IMR-90 (cell line): ENCODE measurements around the gene MYO3B. TPM values are rescaled to one million over a fixed set of nuclear protein-coding genes. Genes with fewer than 3 reads are reported as not detected.

Experiments used
- ATAC-seq: fragments of 200-7000 bp; cut with Tn5 transposase; 2 replicates; pipeline ENCODE4 v1.9.1; 2020; ENCODE audit warnings: low read depth, mild to moderate bottlenecking, moderate library complexity
- BruUV-seq: library from RNA; stranded (reverse); fragments of 400-500 nt; replicated peaks from 2 replicates; lab custom pipeline; 2021; lab: Mats Ljungman, UMichigan
- CTCF ChIA-PET: fragments of 300-600 bp; formaldehyde crosslinking; extraction: SDS; loops from one replicate; lab custom pipeline; 2021; ENCODE audit warnings: antibody characterized with exemption; lab: Yijun Ruan, JAX
- POLR2A ChIA-PET: fragments of 300-600 bp; sonication (Branson Sonifier 250); formaldehyde crosslinking; loops from one replicate; lab custom pipeline; 2022; ENCODE audit warnings: antibody characterized with exemption; ENCODE audit not compliant: unreplicated experiment; lab: Charles Lee
- DNase-seq: peaks from one replicate; pipeline ENCODE4 v3.0.0; 2013
- H2AFZ ChIP-seq: replicated peaks from 2 replicates; pipeline ENCODE3; 2013; ENCODE audit warnings: low read length, mild to moderate bottlenecking; ENCODE audit not compliant: poor library complexity
- H2AK5ac ChIP-seq: 2 replicates; pipeline ENCODE4 v1.6.1; 2013; ENCODE audit warnings: low read depth, low read length, inconsistent platforms
- H2AK9ac ChIP-seq: replicated peaks from 2 replicates; pipeline ENCODE3; 2013; ENCODE audit warnings: mild to moderate bottlenecking, low read depth, low read length, moderate library complexity; ENCODE audit not compliant: poor library complexity
- H2BK120ac ChIP-seq: 2 replicates; pipeline ENCODE4 v1.6.1; 2013; ENCODE audit warnings: low read depth, low read length, inconsistent platforms
- H2BK15ac ChIP-seq: 3 replicates; pipeline ENCODE4 v1.6.1; 2013; ENCODE audit warnings: low read depth, low read length, inconsistent platforms
- H2BK20ac ChIP-seq: 2 replicates; pipeline ENCODE4 v1.6.1; 2013; ENCODE audit warnings: low read depth, mild to moderate bottlenecking, inconsistent platforms, low read length, moderate library complexity
- H2BK5ac ChIP-seq: 2 replicates; pipeline ENCODE4 v1.6.1; 2013; ENCODE audit warnings: mild to moderate bottlenecking, low read depth, low read length, inconsistent platforms; ENCODE audit not compliant: poor library complexity, severe bottlenecking
- H3K14ac ChIP-seq: replicated peaks from 2 replicates; pipeline ENCODE4 v1.6.1; 2013; ENCODE audit warnings: low read depth, low read length, inconsistent platforms
- H3K18ac ChIP-seq: 2 replicates; pipeline ENCODE4 v1.6.1; 2013; ENCODE audit warnings: low read depth, low read length, control low read depth
- H3K23ac ChIP-seq: 2 replicates; pipeline ENCODE4 v1.6.1; 2013; ENCODE audit warnings: low read depth, low read length, inconsistent platforms
- H3K27ac ChIP-seq: 2 replicates; pipeline ENCODE4 v1.5.1; 2013; ENCODE audit warnings: mild to moderate bottlenecking, control low read depth, low read length; ENCODE audit not compliant: insufficient read depth
- H3K27me3 ChIP-seq: 2 replicates; pipeline ENCODE4 v1.6.1; 2013; ENCODE audit warnings: low read length; ENCODE audit not compliant: control insufficient read depth, insufficient read depth
- H3K36me3 ChIP-seq: 2 replicates; pipeline ENCODE4 v1.6.1; 2013; ENCODE audit warnings: low read length, mixed read lengths; ENCODE audit not compliant: control insufficient read depth, insufficient read depth
- H3K4ac ChIP-seq: 2 replicates; pipeline ENCODE4 v1.6.1; 2013; ENCODE audit warnings: low read depth, low read length, inconsistent platforms
- H3K4me1 ChIP-seq: 2 replicates; pipeline ENCODE4 v1.6.1; 2013; ENCODE audit warnings: low read length, mixed read lengths; ENCODE audit not compliant: control insufficient read depth, insufficient read depth
- H3K4me2 ChIP-seq: 2 replicates; pipeline ENCODE4 v1.6.1; 2013; ENCODE audit warnings: low read depth, mild to moderate bottlenecking, control low read depth, low read length, moderate library complexity
- H3K4me3 ChIP-seq: 2 replicates; pipeline ENCODE4 v1.5.1; 2013; ENCODE audit warnings: low read depth, mild to moderate bottlenecking, control low read depth, low read length, moderate library complexity; ENCODE audit not compliant: insufficient read depth
- H3K56ac ChIP-seq: 2 replicates; pipeline ENCODE4 v1.6.1; 2013; ENCODE audit warnings: low read length, inconsistent platforms; ENCODE audit not compliant: insufficient read depth; ENCODE audit errors: extremely low read depth
- H3K79me1 ChIP-seq, 2 experiments: 2 replicates each; pipeline ENCODE4 v1.6.1; 2013; ENCODE audit warnings: low read length in 2 of 2, inconsistent platforms in 1 of 2, low read depth in 1 of 2
- H3K9ac ChIP-seq: 2 replicates; pipeline ENCODE4 v1.6.1; 2013; ENCODE audit warnings: low read depth, low read length, control low read depth
- H3K9me1 ChIP-seq: 2 replicates; pipeline ENCODE4 v1.6.1; 2013; ENCODE audit warnings: low read length, inconsistent platforms; ENCODE audit not compliant: insufficient read depth
- H3K9me3 ChIP-seq: 2 replicates; pipeline ENCODE4 v1.6.1; 2013; ENCODE audit warnings: low read length; ENCODE audit not compliant: control insufficient read depth, insufficient read depth
- H4K20me1 ChIP-seq: 2 replicates; pipeline ENCODE4 v1.6.1; 2013; ENCODE audit warnings: low read length, inconsistent platforms; ENCODE audit not compliant: insufficient read depth
- H4K5ac ChIP-seq: 2 replicates; pipeline ENCODE4 v1.6.1; 2013; ENCODE audit warnings: mild to moderate bottlenecking, low read depth, low read length, control low read depth
- H4K8ac ChIP-seq, 2 experiments: 2 replicates each; pipeline ENCODE4 v1.6.1; 2013; ENCODE audit warnings: low read depth in 2 of 2, low read length in 2 of 2, control low read depth in 1 of 2, inconsistent platforms in 1 of 2
- H4K91ac ChIP-seq: 2 replicates; pipeline ENCODE4 v1.6.1; 2013; ENCODE audit warnings: low read depth, low read length, inconsistent platforms; ENCODE audit not compliant: insufficient read depth
- BHLHE40 ChIP-seq: fragments of 150-350 bp; IDR thresholded peaks from 2 replicates; pipeline ENCODE4 v1.6.1; 2016; ENCODE audit warnings: mild to moderate bottlenecking, low read depth, low read length
- CEBPB ChIP-seq: IDR thresholded peaks from 2 replicates; pipeline ENCODE4 v1.6.1; 2012; ENCODE audit warnings: low read depth, low read length, improper control_type of control experiment
- MAFK ChIP-seq: IDR thresholded peaks from 2 replicates; pipeline ENCODE4 v1.6.1; 2012; ENCODE audit warnings: low read depth, low read length, improper control_type of control experiment
- MAZ ChIP-seq: IDR thresholded peaks from 2 replicates; pipeline ENCODE4 v1.6.1; 2012; ENCODE audit warnings: low read depth, mild to moderate bottlenecking, low read length, improper control_type of control experiment, moderate library complexity, borderline replicate concordance
- MXI1 ChIP-seq: IDR thresholded peaks from 2 replicates; pipeline ENCODE4 v1.6.1; 2012; ENCODE audit warnings: low read depth, mild to moderate bottlenecking, low read length, moderate library complexity, borderline replicate concordance
- WGBS, 2 experiments: methylation state at CpG; one replicate each; pipeline versions ENCODE4 v1.1.5 to v1.1.7; 2013; ENCODE audit warnings: missing lambda C conversion rate in 2 of 2; ENCODE audit not compliant: insufficient read length in 1 of 2; ENCODE audit errors: extremely low coverage in 2 of 2; 5-methylcytosine and 5-hydroxymethylcytosine counted together
- dilution Hi-C: fragments of 300-500 bp; cut with HindIII; formaldehyde crosslinking; loops from one replicate; pipeline ENCODE4 v1.14.3; 2018; ENCODE audit warnings: low sequenced_read_pairs; ENCODE audit not compliant: unreplicated experiment
- in situ Hi-C: fragments of 300-500 bp; cut with MboI; formaldehyde crosslinking; loops from 3 replicates; pipeline ENCODE4 v1.14.3; 2019; ENCODE audit warnings: low sequenced_read_pairs, inconsistent platforms, mixed read lengths
- intact Hi-C: fragments of 100-400 bp; cut with micrococcal nuclease; formaldehyde crosslinking; loops from 2 replicates; pipeline ENCODE4 v1.10.0; 2022
- polyA plus RNA-seq, 3 experiments: library from polyadenylated mRNA; depleted of rRNA; stranded (reverse); fragments of >200 nt; gene quantifications; 2 replicates each; pipeline ENCODE4 v1.2.3, GENCODE V29; 2012; ENCODE audit warnings: low replicate concordance in 1 of 3
- total RNA-seq: library from RNA; depleted of rRNA; stranded (reverse); fragments of >200 nt; gene quantifications from 2 replicates; pipeline ENCODE4 v1.2.3, GENCODE V29; 2012
- TF ChIP-seq, protein P1 (sequence below): fragments of 150-350 bp; IDR thresholded peaks from 2 replicates; pipeline ENCODE4 v1.6.1; 2016; ENCODE audit warnings: low read depth, mild to moderate bottlenecking, low read length, moderate library complexity, borderline replicate concordance
- TF ChIP-seq, protein P2 (sequence below): fragments of 150-350 bp; IDR thresholded peaks from 2 replicates; pipeline ENCODE4 v1.6.1; 2017; ENCODE audit warnings: mild to moderate bottlenecking, antibody characterized with exemption, low read length, low read depth

The MYO3B gene
- total and polyA plus RNA-seq, 2 of the 4 experiments (the other 2 are of a cell fraction) = 0.02 TPM; not detected in 1

DNA sequence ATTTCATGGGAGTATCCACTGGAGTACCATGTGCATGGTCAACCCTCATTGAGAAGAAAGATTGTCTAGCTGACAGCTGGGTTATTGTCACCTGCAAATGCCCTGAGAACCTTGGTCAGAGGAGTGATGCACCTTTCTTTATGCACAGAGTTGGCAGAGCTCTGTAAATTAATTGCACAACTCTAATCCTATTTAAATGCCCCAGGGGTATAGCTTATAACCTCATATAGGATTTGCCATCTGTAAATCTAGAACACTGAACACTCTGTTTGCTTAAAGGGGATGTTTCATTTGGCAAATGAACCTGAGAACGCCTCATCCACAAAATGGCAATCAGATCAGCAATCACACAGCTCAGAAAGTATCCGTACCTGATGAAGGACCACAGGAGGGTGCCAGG, 465.4 kb downstream of the MYO3B start:
- CTCF ChIA-PET = no interaction called here
- no TSS peak for BruUV-seq
- H3K18ac ChIP-seq = no peak overlapping the region

More for the DNA sequence above, 465.4 kb downstream of the MYO3B start:
- H3K9me3 ChIP-seq = no peaks in the 10 kb centered on the region
- no peak overlapping the region for H2AFZ ChIP-seq
- no peak overlapping the region for H3K4me2 ChIP-seq
- H3K27me3 ChIP-seq = no peaks in the 10 kb centered on the region
- H3K9me1 ChIP-seq = no peaks in the 10 kb centered on the region
- ATAC-seq = no peak
- H3K9ac ChIP-seq = no peak overlapping the region
- DNase-seq = no peak
- no peak overlapping the region for H3K23ac ChIP-seq
- POLR2A ChIA-PET = no interaction called here
- no peak overlapping the region for H3K56ac ChIP-seq
- H3K4me1 ChIP-seq = no peaks in the 10 kb centered on the region
- no peak overlapping the region for H3K14ac ChIP-seq
- no peak overlapping the region for H3K4ac ChIP-seq
- no peaks in the 10 kb centered on the region for H4K20me1 ChIP-seq
- H3K4me3 ChIP-seq = no peak overlapping the region
- H2AK5ac ChIP-seq = no peak overlapping the region
- TF ChIP-seq MXI1 = no peak
- no peak for TF ChIP-seq CEBPB
- no peak for TF ChIP-seq BHLHE40
- TF ChIP-seq, protein P1, sequence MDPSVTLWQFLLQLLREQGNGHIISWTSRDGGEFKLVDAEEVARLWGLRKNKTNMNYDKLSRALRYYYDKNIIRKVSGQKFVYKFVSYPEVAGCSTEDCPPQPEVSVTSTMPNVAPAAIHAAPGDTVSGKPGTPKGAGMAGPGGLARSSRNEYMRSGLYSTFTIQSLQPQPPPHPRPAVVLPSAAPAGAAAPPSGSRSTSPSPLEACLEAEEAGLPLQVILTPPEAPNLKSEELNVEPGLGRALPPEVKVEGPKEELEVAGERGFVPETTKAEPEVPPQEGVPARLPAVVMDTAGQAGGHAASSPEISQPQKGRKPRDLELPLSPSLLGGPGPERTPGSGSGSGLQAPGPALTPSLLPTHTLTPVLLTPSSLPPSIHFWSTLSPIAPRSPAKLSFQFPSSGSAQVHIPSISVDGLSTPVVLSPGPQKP = no peak
- no peak for TF ChIP-seq MAZ
- TF ChIP-seq, protein P2, sequence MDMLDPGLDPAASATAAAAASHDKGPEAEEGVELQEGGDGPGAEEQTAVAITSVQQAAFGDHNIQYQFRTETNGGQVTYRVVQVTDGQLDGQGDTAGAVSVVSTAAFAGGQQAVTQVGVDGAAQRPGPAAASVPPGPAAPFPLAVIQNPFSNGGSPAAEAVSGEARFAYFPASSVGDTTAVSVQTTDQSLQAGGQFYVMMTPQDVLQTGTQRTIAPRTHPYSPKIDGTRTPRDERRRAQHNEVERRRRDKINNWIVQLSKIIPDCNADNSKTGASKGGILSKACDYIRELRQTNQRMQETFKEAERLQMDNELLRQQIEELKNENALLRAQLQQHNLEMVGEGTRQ = no peak
- TF ChIP-seq MAFK = no peak
- no peak overlapping the region for H2BK15ac ChIP-seq
- no peaks in the 10 kb centered on the region for H3K79me1 ChIP-seq
- no peak overlapping the region for H2AK9ac ChIP-seq
- no peak overlapping the region for H4K91ac ChIP-seq
- H2BK5ac ChIP-seq = no peak overlapping the region
- no peak overlapping the region for H4K5ac ChIP-seq
- H2BK20ac ChIP-seq = no peak overlapping the region
- H3K27ac ChIP-seq = no peak overlapping the region
- H3K36me3 ChIP-seq = no peaks in the 10 kb centered on the region
- no peak overlapping the region for H4K8ac ChIP-seq
- H2BK120ac ChIP-seq = no peak overlapping the region
- in situ Hi-C loops = no loop called here
- intact Hi-C loops = no loop called here
- WGBS, 2 experiments = no CpG with 5 or more reads among the region's 2 CpGs
- dilution Hi-C loops = no loop called here
